OCI-LY7 (cell line): ENCODE measurements around the gene SCN5A.

Experiments used
- EZH2phosphoT487 ChIP-seq: fragments of 200-600 bp; sonication (generic); IDR thresholded peaks from 2 replicates; pipeline ENCODE4 v1.6.1; 2018; ENCODE audit warnings: low read depth, borderline replicate concordance, mild to moderate bottlenecking, mixed run types, antibody characterized with exemption, low read length, moderate library complexity, mixed read lengths
- TF ChIP-seq, protein P1 (sequence below): fragments of 200-600 bp; sonication (generic); conservative IDR thresholded peaks from 2 replicates; pipeline ENCODE4 v1.5.1; 2014; ENCODE audit warnings: mild to moderate bottlenecking, antibody characterized with exemption, low read length, moderate library complexity, mixed read lengths

DNA sequence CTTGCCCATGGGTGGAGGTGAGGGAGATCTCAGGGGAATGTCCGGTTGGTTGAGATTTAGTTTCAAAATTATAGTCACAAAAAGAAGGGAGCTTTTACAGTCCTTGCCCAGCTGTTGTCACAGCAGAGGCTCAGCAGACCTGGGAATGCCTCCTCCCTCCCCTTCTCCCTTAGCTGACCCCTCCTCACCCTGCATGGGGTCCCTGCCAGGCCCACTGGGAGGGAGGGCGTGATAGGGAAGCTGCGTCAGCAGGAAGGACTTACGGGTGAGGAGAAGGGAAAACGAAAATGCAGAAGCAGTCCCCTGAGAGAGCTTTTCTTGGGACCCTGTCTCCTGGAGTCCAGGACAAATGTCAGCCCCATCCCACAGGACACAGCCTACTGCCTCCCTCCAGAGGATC is 18.9 kb downstream of the SCN5A start:
- TF ChIP-seq, protein P1, sequence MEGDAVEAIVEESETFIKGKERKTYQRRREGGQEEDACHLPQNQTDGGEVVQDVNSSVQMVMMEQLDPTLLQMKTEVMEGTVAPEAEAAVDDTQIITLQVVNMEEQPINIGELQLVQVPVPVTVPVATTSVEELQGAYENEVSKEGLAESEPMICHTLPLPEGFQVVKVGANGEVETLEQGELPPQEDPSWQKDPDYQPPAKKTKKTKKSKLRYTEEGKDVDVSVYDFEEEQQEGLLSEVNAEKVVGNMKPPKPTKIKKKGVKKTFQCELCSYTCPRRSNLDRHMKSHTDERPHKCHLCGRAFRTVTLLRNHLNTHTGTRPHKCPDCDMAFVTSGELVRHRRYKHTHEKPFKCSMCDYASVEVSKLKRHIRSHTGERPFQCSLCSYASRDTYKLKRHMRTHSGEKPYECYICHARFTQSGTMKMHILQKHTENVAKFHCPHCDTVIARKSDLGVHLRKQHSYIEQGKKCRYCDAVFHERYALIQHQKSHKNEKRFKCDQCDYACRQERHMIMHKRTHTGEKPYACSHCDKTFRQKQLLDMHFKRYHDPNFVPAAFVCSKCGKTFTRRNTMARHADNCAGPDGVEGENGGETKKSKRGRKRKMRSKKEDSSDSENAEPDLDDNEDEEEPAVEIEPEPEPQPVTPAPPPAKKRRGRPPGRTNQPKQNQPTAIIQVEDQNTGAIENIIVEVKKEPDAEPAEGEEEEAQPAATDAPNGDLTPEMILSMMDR = no peak
- no peak for TF ChIP-seq EZH2phosphoT487
